Nephron (organoid): Measurements from ENCODE around the gene STMN3.
"Not testable (repeated sequence)": the region's sequence is repeated elsewhere in the genome, so short reads cannot be mapped to it uniquely, and the experiment has no call there.

ENCODE experiments used
- H3K27ac Mint-ChIP-seq, 3 experiments: 2 replicates each; pipeline ENCODE4 v1.8.0; 2020; ENCODE audit warnings: mixed read lengths in 3 of 3, mild to moderate bottlenecking in 2 of 3, moderate library complexity in 1 of 3
- H3K27me3 Mint-ChIP-seq: 2 replicates; pipeline ENCODE4 v1.8.0; 2021; ENCODE audit warnings: low read depth, mild to moderate bottlenecking, moderate library complexity, mixed read lengths
- H3K36me3 Mint-ChIP-seq: 2 replicates; pipeline ENCODE4 v1.8.0; 2020; ENCODE audit warnings: low read depth, mixed read lengths
- H3K4me1 Mint-ChIP-seq: 2 replicates; pipeline ENCODE4 v1.8.0; 2020; ENCODE audit warnings: mixed read lengths
- H3K4me3 Mint-ChIP-seq, 3 experiments: 2 replicates each; pipeline ENCODE4 v1.8.0; 2020; ENCODE audit warnings: mild to moderate bottlenecking in 3 of 3, mixed read lengths in 3 of 3, moderate library complexity in 2 of 3
- H3K9me3 Mint-ChIP-seq: 2 replicates; pipeline ENCODE4 v1.8.0; 2020; ENCODE audit warnings: mixed read lengths
- TF ChIP-seq, protein P1 (sequence below), 3 experiments: fragments of 200-600 bp; sonication (generic); IDR thresholded peaks; one replicate each; pipeline ENCODE4 v1.5.0; 2021; ENCODE audit warnings: antibody characterized with exemption in 3 of 3; ENCODE audit not compliant: unreplicated experiment in 3 of 3

STMN3 gene

DNA sequence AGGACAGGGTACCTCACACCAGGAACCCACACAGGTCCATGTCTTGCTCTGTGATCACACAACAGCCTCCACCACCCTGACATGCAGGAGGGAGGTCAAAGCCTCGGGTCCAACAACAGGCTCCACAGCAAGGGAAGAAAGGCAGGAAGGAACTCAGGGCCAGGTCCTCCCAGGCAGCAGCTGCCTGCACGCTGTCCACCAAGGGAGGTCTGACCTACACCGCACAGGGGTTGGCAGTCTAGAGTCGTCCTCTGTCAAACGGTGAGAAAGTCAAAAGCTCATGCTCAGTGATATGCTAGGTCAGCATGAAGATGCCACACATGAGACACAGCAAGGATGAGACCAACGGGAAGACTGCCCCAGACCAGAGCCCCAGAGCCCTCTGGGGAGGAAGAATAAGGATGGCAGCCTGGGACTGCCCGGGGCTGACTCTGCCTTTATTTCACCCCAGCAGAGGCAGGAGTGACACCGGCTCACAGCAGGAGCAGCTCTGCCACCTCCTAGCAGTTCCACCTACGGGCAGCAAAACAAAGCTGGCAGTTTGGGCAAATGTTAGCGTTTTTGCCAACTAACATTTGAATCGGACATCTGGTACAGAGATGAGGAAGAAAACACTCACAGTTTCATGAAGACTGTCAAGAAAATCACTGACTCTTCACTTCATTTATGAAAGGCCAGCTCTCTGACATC is 34.8 kb downstream of the STMN3 start:
- no peaks in the 10 kb centered on the region for H3K27me3 Mint-ChIP-seq
- H3K36me3 Mint-ChIP-seq, result peaks cover 59% of the 10 kb centered on the region
- peaks cover 2% of the 10 kb centered on the region for H3K9me3 Mint-ChIP-seq
- no peaks in the 10 kb centered on the region for H3K4me1 Mint-ChIP-seq
- TF ChIP-seq, protein P1, sequence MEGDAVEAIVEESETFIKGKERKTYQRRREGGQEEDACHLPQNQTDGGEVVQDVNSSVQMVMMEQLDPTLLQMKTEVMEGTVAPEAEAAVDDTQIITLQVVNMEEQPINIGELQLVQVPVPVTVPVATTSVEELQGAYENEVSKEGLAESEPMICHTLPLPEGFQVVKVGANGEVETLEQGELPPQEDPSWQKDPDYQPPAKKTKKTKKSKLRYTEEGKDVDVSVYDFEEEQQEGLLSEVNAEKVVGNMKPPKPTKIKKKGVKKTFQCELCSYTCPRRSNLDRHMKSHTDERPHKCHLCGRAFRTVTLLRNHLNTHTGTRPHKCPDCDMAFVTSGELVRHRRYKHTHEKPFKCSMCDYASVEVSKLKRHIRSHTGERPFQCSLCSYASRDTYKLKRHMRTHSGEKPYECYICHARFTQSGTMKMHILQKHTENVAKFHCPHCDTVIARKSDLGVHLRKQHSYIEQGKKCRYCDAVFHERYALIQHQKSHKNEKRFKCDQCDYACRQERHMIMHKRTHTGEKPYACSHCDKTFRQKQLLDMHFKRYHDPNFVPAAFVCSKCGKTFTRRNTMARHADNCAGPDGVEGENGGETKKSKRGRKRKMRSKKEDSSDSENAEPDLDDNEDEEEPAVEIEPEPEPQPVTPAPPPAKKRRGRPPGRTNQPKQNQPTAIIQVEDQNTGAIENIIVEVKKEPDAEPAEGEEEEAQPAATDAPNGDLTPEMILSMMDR (IDR thresholded peaks at IDR 0.05; ENCODE audit: unreplicated experiment in 3 of 3), result no peak
- H3K4me3 Mint-ChIP-seq, result no peak overlapping the region
- H3K27ac Mint-ChIP-seq, result no peak overlapping the region

DNA sequence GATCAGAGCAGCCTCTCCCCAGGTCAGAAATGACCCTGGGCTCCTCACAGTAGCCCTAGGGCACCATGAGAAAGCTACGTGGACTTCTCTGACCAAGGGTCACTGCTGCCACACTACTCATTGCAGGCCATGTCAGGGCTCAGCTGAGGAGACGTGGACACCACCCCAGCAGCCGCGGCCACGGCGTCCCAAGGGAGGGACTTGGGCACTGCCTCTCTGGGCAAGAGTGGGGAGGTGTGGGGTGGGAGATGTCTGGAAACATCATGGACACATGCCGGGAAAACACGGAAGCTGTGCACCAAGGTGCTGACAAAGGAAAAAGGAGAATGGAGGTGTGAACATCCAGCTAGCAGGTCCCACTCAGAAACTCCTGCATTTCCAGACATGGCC is 35.4 kb downstream of the STMN3 start:
- H3K9me3 Mint-ChIP-seq, result peaks cover 2% of the 10 kb centered on the region
- no peak overlapping the region for H3K4me3 Mint-ChIP-seq
- H3K27ac Mint-ChIP-seq, result no peak overlapping the region
- no peaks in the 10 kb centered on the region for H3K27me3 Mint-ChIP-seq
- no peaks in the 10 kb centered on the region for H3K4me1 Mint-ChIP-seq
- TF ChIP-seq, protein P1 (IDR thresholded peaks at IDR 0.05; ENCODE audit: unreplicated experiment in 3 of 3), result no peak
- peaks cover 62% of the 10 kb centered on the region for H3K36me3 Mint-ChIP-seq

DNA sequence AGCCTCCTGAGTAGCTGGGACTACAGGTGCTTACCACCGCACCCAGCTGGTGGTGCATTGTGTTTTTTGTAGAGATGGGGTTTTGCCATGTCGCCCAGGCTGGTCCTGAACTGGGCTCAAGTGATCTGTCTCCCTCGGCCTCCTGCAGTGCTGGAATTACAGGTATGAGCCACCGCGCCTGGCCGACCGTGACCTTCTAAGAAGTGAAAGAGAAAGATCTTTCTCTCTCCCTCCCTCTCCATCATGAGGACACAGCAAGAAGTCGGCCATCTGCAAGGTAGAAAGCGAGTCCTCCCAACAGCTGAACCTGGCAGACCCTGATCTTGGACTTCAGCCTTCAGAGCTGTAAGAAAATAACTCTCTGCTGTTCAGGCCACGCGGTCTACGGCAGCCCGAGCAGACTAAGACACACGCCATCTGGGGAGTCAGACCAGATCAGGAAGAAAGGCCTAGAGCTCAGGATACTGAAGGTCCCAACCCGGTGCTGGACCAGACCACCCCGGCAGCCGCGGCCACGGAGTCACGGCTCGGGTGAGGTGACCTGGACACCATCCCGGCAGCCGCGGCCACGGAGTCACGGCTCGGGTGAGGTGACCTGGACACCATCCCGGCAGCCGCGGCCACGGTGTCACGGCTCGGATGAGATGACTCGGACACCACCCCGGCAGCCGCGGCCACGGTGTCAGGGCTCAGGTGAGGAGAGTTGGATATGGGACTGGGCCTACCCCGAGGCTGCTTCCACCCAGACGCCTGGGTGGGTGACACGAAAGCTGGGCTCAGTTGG is 35.9 kb downstream of the STMN3 start:
- no peaks in the 10 kb centered on the region for H3K27me3 Mint-ChIP-seq
- peaks cover 2% of the 10 kb centered on the region for H3K9me3 Mint-ChIP-seq
- H3K36me3 Mint-ChIP-seq, result peaks cover 58% of the 10 kb centered on the region
- TF ChIP-seq, protein P1 (IDR thresholded peaks at IDR 0.05; ENCODE audit: unreplicated experiment in 3 of 3), result no peak
- no peak overlapping the region for H3K27ac Mint-ChIP-seq
- no peaks in the 10 kb centered on the region for H3K4me1 Mint-ChIP-seq
- no peak overlapping the region for H3K4me3 Mint-ChIP-seq

DNA sequence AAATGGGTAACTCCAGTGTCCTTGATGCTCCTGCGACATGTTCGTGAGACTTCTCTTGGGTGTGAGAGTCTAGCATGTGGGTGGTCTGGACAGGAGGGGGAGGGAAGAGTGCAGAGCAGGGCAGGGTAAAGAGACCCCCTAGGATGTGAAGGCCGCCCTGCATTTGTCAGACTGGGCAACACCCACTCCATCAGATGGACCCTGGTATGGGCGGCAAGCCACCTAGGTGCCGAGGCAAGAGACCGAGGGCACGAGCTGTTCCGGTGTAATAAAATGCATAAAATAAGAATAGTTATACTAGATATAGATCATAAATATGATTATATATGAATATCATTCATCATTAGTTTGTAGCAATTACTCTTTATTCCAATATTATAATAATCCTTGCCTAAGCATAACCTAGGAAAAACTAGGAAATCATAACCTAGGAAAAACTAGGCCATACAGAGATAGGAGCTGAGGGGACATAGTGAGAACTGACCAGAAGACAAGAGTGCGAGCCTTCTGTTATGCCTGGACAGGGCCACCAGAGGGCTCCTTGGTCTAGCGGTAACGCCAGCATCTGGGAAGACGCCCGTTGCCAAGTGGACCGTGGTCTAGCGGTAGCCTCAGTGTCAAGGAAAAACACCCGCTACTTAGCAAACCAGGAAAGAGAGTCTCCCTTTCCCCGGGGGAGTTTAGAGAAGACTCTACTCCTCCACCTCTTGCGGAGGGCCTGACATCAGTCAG is 39.2 kb downstream of the STMN3 start:
- TF ChIP-seq, protein P1 (IDR thresholded peaks at IDR 0.05; ENCODE audit: unreplicated experiment in 3 of 3), result peak in 1 of 3 experiments; percentile 35
- H3K27me3 Mint-ChIP-seq, H3K4me3 Mint-ChIP-seq, H3K9me3 Mint-ChIP-seq, H3K27ac Mint-ChIP-seq, H3K4me1 Mint-ChIP-seq: not testable (repeated sequence)
- H3K36me3 Mint-ChIP-seq, result peaks cover 53% of the 10 kb centered on the region

DNA sequence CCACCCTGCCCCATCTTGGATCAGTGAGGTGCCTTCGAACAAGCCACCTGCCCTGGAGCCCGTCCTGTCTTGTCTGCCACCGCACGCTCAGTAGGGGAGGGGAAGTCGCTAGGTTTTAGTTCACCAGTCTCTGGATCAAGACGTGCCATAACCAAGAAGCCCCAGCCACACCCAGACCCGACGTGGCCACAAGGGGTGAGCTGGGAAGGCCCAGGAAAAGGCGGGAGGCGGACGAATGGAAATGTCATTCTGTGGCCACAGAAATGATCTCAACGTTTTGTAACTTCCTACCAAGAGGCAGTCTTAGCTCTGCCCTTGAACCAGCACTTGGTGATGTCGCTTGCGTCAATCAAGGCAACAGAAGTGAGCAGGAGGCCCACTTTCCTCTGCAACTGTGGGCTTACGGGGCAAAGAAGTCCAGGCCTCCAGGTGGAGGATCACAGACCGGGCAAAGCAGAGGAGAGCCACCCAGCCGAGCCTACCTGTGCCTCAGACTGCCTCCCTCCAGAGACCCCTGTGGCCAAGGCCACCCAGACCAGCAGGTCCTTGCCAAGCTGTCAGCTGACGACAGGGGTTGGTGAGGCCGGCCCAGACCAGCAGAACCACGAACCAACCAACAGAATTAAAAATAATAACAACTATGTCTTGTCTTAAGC is 40.8 kb downstream of the STMN3 start:
- TF ChIP-seq, protein P1 (IDR thresholded peaks at IDR 0.05; ENCODE audit: unreplicated experiment in 3 of 3), result no peak
- Mint-ChIP-seq H3K4me3 (no peak overlapping the region), H3K27ac (no peak overlapping the region), H3K27me3 (no peaks in the 10 kb centered on the region), H3K9me3 (peaks cover 2% of the 10 kb centered on the region), H3K4me1 (no peaks in the 10 kb centered on the region), H3K36me3 (peaks cover 41% of the 10 kb centered on the region)
